SK-N-SH treated with all-trans-retinoic acid at 6 μM for 48 hours (cell line): ENCODE results near the gene CAST.

Experiments used
- ARNTL ChIP-seq: fragments of 450-650 bp; formaldehyde crosslinking; IDR thresholded peaks from 2 replicates; pipeline ENCODE4 v1.5.0; 2020; ENCODE audit warnings: low read depth, mild to moderate bottlenecking, moderate library complexity, borderline replicate concordance
- BACH2 ChIP-seq: fragments of 250-450 bp; sonication (Bioruptor Pico); IDR thresholded peaks from 2 replicates; pipeline ENCODE4 v1.9.0; 2021; ENCODE audit warnings: mild to moderate bottlenecking, borderline replicate concordance
- CSDC2 ChIP-seq: fragments of 250-450 bp; sonication (Bioruptor Pico); IDR thresholded peaks from 2 replicates; pipeline ENCODE4 v1.5.0; 2020; ENCODE audit warnings: mild to moderate bottlenecking, moderate library complexity
- ZFP3 ChIP-seq: fragments of 250-450 bp; sonication (Bioruptor Pico); IDR thresholded peaks from 2 replicates; pipeline ENCODE4 v1.5.0; 2020; ENCODE audit warnings: mild to moderate bottlenecking, moderate library complexity
- TF ChIP-seq, protein P1 (sequence below): fragments of 250-450 bp; sonication (Bioruptor Pico); IDR thresholded peaks from 2 replicates; pipeline ENCODE4 v1.8.0; 2020; ENCODE audit warnings: mild to moderate bottlenecking, moderate library complexity, borderline replicate concordance

DNA sequence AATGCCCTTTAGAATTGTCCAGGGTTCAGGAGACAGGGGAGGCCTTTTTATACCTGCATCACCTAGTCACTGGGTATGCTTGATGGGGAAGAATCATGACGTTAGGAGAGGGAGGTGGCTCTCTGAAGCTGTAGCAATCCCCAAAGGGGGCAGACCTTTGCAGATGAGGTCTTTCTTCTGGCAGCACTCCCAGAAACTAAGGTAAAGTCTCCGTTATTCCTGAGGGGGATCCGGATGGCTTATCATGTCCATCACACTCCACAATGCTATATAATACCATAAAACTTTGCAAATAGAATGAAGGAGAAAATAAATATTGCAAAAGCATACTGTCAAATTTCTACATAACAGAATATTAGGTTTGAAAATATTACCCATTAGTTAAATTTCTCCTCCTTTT is 21.5 kb upstream of the CAST start:
- TF ChIP-seq ARNTL (no peak), CSDC2 (CRISPR knock-in tag) (no peak), ZFP3 (CRISPR knock-in tag) (no peak), BACH2 (no peak)
- TF ChIP-seq, protein P1, sequence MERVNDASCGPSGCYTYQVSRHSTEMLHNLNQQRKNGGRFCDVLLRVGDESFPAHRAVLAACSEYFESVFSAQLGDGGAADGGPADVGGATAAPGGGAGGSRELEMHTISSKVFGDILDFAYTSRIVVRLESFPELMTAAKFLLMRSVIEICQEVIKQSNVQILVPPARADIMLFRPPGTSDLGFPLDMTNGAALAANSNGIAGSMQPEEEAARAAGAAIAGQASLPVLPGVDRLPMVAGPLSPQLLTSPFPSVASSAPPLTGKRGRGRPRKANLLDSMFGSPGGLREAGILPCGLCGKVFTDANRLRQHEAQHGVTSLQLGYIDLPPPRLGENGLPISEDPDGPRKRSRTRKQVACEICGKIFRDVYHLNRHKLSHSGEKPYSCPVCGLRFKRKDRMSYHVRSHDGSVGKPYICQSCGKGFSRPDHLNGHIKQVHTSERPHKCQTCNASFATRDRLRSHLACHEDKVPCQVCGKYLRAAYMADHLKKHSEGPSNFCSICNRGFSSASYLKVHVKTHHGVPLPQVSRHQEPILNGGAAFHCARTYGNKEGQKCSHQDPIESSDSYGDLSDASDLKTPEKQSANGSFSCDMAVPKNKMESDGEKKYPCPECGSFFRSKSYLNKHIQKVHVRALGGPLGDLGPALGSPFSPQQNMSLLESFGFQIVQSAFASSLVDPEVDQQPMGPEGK (CRISPR knock-in tag): no peak
